Stomach (tissue), 4 donors: ENCODE data around the gene RIT1.

Experiments
- CTCF ChIP-seq, 7 experiments: fragments of 450-650 bp in 4 of 7; fragments of 200-600 bp in 3 of 7; sonication (generic) in 3 of 7; IDR thresholded peaks; one replicate each; pipeline ENCODE4 v1.5.1; 2016 to 2019; ENCODE audit warnings: antibody characterized with exemption in 7 of 7, control low read depth in 2 of 7, mild to moderate bottlenecking in 1 of 7
- POLR2A ChIP-seq, 4 donors: fragments of 450-650 bp; IDR thresholded peaks; one replicate each; pipeline ENCODE4 v1.6.1; 2016; ENCODE audit warnings: antibody characterized with exemption in 4 of 4, control low read depth in 2 of 4, mild to moderate bottlenecking in 1 of 4, moderate library complexity in 1 of 4
- POLR2AphosphoS5 ChIP-seq, 3 donors: sonication (generic); formaldehyde crosslinking; IDR thresholded peaks; one replicate each; pipeline ENCODE4 v1.6.1; 2016; ENCODE audit warnings: antibody characterized with exemption in 3 of 3

GRCh38 chr1:155950829-155951228 lies 39.7 kb upstream of the RIT1 start:
- TF ChIP-seq CTCF (IDR thresholded peaks at IDR 0.05) (no peak), POLR2AphosphoS5 (IDR thresholded peaks at IDR 0.05) (no peak), POLR2A (IDR thresholded peaks at IDR 0.05) (no peak)
